Stimulated activated CD4-positive, alpha-beta T cell treated with anti-CD3 and anti-CD28 coated beads, Interleukin-4, amount 100 ng/mL, for 4 hours (primary cell): Measurements from ENCODE around the gene SLC15A3.
"Not testable (repeated sequence)": the region's sequence is repeated elsewhere in the genome, so short reads cannot be mapped to it uniquely, and the experiment has no call there.

Experiments
- DNase-seq, 2 experiments: peaks; one replicate each; pipeline ENCODE4 v3.0.0-alpha.2; 2020

The SLC15A3 gene

DNA sequence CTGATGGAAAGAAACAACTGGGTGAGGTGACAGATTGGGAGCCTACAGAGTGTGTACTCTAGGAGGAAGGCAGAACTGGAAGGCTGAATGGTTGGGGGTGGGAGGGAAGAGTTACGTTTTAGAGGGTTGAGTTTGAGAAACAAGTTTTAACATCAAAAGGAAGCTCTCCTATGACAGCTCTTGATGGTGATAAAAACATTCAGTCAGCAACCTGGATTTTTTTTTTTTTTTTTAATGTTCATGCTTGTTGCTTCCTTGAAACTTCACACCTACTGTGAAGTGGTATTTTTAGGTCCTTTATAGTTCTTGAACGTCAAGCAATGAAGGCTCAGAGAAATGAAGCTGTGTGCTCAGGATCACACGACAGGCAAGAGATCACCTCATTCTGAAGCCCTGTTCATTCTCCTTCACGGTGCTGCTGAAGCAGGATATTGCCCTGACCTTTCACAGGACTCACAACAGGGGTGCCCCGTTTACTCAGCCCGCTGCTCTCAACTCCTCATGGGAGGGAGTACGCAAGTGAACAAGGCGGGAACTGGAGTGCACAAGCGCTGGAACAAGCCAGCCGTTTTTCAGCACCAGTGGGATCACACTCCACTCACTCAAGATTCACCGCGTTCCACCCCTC is 39.6 kb downstream of the SLC15A3 start:
- no peak for DNase-seq

DNA sequence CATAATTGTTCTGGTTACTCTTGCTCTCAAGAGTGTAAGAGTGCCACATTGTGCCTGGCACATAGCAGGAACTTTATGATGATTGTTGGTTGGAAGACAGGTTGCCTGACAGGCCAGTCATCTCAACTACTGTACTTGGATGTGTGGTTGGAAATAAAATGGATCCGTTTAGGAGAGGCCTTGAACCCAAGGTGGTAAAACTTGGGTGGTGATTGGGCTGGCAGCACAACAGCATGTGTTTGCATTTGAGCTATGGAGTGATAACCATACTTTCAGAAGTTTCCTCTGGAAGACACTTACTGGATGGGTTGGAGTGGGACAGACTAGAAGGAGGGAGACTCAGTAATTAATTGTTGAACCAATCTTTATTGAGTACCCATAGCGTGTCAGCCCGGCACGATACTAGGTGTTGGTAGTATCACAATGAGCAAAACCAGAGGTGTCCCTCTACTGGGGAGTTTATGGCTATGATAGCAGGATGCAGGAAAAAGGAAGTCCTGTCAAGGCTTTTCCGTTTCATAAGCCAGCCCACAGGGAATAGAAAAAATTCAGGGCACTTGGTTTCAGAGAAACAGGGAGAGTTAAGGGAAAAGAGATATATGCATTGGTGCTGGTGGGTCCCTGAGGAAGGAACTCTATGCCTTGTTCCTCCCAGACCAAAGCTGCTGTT is 41.1 kb downstream of the SLC15A3 start:
- DNase-seq = no peak

DNA sequence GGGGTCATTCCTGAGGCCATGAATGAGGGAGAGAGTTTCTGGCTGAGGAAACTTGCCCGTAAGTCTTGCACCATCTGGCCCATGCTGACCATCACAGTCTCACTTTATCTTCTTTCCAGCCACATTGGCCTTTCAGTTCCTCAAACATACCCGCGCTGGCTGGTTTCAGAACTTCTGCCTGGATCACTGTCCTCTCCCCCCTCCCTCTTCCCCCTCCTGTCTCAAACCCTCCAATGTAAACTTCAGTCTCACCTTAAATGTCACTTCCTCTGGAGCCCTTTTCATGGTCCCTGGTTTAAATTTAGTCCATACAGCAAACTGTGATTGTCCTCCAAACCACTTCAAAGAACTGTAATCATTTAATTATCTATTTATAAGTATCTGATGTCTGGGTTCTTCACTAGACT is 41.7 kb downstream of the SLC15A3 start:
- DNase-seq = no peak

DNA sequence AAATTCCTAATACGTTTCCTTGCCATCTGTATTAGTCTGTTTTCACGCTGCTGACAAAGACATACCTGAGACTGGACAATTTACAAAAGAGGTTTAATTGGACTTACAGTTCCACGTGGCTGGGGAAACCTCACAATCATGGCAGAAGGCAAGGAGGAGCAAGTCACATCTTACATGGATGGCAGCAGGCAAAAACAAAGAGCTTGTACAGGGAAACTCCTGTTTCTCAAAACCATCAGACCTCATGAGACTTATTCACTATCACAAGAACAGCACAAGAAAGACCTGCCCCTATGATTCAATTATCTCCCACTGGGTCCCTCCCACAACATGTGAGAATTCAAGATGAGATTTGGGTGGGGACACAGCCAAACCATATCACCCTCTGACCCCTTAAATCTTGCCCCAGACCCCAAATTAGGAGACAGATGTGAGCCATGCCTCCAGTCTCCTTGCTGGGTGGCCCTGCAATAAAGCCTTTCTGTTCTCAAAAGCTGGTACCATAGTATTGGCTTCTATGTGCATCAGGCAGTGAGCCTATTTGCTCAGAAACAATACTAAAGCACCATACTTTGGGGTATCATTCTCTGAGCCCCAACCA is 42.2 kb downstream of the SLC15A3 start:
- not testable (repeated sequence) for DNase-seq

DNA sequence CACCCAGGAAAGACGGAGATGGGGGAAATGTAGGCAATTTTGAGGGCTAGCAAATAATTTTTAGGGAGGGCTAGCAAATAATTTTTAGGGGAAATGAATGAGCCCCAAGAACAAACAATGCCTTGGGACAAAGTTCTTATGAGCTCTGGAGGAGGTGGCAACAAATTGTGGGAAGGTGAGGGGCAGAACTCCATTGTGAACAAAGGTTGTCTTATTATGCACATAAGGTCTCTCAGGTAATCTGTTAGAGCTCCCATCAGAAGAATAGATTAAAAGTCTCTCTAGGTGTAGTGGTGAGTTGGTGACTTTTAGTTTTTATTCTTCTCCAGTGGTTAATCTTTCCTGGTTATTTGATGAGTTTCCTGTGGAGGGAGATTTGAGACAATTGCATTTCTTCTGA is 43.2 kb downstream of the SLC15A3 start:
- DNase-seq = no peak

DNA sequence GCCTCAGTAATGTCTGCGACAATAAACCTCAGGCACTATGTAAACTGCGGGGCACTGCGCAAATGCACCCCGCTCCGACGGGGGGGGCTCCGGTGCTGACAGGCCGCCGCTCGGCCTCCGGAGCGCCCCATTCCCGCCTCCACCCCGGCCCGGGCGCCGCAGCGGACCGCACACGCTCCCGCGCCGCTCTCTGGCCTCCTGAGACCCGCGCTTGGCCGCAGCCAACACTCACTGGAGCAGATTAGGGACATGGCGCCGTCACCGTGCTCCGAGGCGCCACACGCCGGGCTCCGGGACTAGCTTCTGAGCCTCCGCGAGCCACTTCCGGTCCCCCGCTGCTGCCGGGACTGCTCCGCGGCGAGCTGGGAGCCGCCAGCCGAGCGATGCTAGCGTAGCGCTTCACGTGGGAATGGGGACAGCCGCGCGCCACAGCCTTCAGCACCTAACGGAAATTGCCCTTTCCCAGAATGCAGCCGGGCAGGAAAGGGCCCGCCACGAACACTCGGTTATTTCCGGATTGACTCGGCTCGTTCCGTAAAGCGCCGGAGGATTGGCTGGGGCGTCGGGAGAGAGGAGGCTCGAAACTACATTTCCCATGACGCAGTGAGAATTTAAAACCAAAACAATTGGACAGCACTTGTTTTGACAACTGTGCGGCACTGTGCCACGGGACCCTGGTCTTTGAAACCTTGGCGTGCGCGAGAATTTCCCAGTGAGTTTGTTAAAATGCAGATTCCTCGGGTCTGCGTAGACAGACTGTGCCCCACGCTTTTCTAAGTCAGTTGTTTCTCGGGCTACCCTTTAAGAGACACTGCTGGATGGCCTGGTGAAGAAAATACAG is 45.6 kb downstream of the SLC15A3 start, which contains the start of gene PRPF19:
TSS of gene PRPF19 (minus strand) at position 454 of the 841 bp plus-strand sequence. CDS start at position 251, 203 bp downstream.
- DNase-seq = peak; percentile 97 to 98

DNA sequence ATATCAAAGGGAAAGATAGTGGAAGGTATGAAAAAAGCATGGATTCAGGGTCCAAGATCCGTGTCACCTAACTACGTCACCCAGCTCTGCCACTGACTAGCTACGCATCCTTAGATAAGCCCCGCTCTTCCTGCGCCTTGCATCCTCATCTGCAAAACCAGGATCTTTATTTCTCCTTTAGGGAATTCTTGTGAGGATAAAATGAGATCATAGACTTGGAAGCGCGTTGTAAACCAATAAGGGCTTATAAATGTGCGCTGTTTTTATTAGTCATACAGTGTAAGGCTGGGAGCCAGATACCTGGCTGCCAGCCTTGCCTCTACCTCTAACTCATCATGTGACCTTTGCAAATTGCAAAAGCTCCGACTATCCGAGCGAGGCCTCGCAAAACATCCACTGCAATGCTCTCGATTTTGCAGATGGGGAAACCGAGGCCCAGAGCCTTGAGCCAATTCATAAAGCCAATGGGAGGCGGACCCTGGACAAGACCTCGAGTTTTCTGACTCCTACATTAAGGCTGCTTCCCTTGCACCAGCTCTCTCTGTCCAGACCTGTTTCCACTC is 46.3 kb downstream of the SLC15A3 start:
- peak in 1 of 2 experiments; percentile 22 for DNase-seq

DNA sequence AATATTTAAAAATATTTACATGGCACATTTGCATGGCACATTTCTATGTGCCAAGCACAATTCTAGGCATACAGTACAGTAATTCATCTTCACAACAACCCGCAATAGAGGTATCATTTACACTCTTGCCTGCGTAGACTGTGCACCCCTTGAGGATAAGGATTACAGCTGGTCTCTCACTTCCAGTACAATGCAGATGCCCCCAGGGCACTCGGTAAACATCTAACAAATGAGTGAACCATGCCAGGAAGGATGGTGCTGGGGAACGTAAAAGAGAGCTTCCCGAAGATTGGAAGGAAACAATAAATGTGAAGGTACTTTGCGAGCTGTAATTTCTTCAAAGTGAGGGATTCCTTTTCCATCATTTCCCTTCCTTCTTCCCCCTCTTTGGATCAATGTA is 46.9 kb downstream of the SLC15A3 start:
- no peak for DNase-seq

DNA sequence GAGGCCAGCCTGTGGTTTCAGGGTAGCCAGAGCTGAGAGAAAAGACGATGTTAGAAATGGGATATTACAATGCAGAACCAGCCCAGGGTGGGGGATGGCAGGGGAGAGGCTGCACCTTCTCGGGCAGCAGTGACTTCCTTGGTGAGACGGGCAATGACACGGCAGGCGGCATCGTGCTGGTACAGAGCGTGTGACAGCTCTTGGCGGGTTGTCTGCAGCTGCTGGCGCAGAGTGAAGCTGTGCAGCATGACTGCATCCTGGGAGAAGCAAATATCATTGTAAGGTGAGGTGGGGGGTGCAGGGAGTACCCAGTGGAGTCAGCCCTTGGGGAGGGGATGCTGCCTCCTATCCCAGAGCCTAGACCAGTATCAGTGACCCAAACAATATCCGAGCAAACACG is 49.4 kb downstream of the SLC15A3 start:
- DNase-seq = no peak

DNA sequence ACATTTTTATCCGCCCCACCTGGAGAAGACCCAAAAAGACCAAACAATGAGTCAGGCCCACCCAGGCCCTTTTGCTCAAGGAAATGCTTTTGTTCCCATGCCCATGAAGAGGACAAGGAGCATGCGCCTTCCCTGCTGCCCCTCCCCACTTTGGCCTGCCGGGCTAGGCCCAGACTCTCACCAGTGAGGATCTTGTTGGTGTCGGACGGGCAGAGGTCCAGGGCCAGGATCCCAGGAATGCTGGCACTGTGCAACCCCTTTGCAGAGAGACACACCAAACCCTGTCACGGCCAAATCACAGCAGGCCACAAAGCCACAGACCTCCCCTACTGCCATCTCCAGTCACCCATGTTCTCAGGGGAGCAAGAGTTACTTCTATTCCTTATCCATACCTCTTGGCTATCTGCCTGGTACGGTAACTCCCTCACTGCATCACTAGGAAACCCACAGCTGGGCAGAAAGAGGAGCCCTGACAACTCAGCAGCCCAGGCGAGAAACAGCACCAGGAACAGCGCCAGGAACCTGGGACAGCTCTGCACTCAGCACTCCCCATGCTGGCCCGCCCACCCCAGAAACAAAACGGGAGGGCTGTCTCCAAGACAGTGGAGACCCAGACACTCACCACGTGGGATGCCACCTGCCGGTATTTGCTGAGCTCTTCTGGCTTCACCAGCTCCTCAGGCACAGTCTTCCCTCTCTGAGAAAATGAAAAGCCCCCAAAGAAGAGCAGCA is 51.1 kb downstream of the SLC15A3 start:
- DNase-seq = no peak

DNA sequence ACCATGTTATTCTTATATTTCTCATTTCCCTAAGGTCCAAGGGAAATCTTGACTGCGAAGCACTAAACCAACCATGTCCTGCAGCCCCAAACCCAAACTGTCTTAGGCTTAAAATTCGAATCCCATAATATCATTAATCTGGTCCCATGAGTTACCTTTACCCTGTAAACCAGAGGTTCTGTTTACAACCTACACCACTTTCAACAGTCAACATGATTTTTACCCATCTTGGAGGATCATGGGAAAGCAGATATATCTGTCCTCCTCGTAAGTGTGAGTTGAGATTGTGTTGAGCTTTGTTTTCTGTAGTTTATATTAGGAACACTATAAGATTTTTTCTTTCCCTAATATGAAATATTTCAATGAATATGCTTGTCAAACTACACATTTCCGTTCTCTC is 52.0 kb downstream of the SLC15A3 start:
- no peak for DNase-seq

DNA sequence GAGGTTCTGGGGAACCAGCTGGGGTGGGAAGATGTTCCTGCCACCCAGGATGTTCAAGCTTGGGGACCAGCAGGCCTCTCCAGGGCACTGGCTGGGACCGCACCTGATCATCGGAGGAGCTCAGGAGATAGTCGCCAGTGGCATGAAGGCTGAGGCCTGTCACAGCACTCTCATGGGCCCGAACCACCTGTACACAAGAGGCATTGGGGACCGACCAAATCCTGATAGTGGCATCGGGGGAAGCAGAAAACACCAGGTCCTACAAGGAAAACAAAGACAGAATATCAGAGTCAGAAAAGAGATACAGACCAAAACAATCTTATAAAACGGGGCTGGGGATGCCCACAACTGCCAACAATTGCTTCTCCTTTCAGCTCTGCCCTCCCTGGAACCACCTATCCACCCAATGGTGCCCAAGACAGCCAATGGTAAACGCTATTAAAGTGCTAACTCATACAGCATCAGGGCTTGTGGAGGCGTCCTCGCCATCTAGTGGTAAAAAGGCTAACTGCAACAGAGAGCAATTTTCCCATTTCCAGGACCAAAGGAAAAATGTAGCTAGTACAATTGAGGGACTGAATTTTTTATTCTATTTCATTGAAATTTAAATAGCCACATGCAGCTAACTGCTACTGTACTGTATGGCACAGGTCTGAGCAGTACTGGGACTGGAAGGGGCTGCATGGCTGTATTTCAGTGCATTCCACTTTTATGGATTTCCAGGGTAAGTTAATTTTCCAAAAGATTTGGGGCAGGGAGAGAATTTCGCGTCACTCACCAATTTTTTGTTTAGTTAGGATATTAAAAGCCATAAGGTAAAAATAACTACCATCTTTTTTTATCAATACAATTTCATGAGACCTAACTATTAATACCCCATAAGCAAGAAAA is 52.7 kb downstream of the SLC15A3 start:
- DNase-seq = no peak

DNA sequence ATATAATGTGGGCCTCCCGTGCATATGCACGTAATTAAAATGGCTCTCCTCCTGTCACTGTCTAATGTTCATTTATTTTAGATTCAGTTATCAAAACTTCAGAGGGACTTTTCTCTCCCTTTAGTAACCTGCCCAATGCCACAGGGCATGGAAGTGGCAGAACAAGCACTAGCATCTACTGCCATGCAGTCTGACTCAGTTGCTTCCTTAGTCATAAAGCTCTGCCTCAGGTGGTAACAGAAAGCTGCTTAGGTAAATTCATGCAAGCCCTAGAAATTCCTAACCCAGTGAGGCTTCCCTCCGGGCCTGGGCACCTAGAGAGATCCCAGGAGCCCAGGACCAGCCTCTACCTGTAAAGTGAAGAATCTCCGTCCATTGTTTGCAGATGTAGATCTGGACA is 54.5 kb downstream of the SLC15A3 start:
- no peak for DNase-seq

DNA sequence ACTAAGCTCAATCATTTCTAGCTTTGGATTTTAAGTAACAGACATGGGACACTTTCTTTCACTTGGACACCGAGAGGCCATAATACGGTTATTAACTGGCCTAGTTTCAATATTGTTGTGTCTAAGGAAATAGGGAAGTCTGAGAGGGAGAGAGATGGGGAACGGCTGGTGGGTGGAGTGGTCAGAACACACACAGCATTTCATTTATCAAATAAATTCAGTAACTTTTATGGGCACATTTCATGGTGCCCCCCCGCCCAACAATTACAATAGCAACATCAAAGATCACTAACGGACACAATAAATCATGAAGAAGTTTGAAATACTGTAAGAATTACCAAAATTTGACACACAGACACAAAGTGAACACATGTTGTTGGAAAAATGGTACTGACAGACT is 56.3 kb downstream of the SLC15A3 start:
- DNase-seq = no peak

DNA sequence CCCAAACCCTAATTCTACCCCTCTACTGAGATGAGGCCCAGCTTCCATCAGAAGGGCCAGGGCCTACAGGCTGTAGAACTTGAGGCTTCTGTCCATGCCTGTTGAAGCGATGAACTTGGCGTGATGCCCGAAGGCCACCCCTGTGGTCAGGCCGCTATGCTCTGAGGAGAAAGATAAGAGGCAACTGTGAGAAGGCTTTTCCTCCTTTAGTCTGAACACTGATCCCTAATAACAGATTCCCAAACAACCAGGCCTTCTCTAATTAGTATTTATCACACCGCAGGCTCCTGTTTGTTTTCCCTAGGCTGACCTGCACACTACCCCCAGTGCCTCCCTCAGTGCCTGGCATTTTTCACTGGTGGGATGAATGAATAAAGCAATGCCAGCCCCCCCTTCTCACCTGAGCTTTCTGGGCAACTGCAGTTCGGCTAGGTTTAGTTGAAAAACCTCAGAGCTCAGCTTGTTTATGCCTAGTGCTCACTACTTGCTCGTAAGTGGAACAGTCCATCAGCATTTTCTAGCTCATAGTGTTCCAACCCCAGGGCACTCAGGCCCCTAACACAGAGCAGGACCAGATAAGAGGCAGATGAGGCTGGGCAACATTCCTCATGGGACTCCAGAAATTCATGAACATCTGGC is 60.8 kb downstream of the SLC15A3 start:
- DNase-seq = no peak

DNA sequence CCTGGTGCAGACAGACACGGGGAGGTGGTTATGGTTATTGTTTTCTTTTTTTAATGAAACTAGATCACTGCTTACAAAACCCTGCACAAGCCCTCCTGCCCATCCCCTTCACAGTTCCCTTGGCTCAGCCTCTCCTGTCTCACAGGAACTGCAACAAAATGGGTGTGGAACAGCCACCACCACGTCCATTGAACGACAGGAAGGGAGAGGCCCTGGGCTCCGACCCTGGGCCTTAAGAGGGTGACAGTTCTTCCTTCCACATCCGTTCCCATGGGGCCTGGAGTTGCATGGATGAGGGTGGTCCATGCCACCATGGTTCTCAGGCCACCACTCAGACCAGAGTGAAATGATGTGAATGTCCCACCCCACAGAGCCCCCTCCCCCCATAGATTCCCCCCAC is 61.3 kb downstream of the SLC15A3 start:
- no peak for DNase-seq

DNA sequence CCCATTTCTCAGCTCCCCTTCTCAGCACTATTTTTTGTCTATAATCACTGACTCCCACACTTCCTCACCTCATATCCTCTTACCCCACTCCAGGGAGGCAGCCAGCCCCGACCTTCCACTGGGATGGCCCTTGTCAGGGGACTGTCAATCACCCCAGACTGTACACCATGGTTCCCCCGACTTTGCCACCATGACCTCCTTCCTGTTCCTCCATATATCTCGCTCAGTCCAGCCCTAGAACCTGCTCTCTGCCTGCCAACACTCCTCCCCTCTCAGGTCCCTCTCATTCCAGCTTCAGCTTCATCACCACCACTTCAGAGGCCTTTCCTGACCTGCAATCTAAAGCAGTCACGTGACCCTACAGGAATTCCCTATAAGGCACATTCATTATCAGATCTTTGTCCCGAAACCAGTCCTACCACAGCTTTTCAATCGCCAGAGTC is 62.1 kb downstream of the SLC15A3 start:
- no peak for DNase-seq

DNA sequence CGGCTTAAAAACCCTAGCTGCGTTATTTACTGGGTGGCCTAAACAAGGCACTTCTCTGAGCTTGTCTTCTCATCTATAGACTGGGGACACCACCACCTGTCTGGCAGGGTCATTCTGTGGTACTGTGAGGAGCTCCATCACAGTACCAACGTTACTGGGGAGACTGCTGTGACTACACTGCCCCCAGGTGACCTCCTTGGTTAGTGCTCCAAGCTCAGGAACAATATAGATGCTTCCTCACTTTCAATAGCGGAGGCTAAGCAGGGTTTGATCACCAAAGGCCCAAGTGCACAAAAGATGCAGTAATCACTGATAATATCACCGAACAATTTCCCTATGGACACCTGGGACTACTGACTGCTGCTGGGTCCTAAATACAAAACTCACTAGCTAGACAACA is 64.4 kb downstream of the SLC15A3 start:
- peak in 1 of 2 experiments; percentile 16 for DNase-seq
